Ascending aorta (tissue), 2 donors: ENCODE data around the gene ACER3. TPM values are rescaled to one million over a fixed set of nuclear protein-coding genes. Genes with fewer than 3 reads are reported as not detected.
"Not testable (repeated sequence)": the region's sequence is repeated elsewhere in the genome, so short reads cannot be mapped to it uniquely, and the experiment has no call there.

ENCODE experiments used
- DNase-seq, 2 donors: peaks; one replicate each; pipeline ENCODE4 v3.0.0-alpha.2; 2019; ENCODE audit warnings: low spot score in 2 of 2
- H3K27ac ChIP-seq, 2 donors: fragments of 200-600 bp; sonication (generic); one replicate each; pipeline ENCODE4 v1.5.1; 2016 to 2017; ENCODE audit warnings: mild to moderate bottlenecking in 1 of 2
- H3K27me3 ChIP-seq: fragments of 200-600 bp; sonication (generic); one replicate; pipeline ENCODE4 v1.5.1; 2017
- H3K36me3 ChIP-seq, 2 donors: fragments of 200-600 bp; sonication (generic); one replicate each; pipeline ENCODE4 v1.5.1; 2016
- H3K4me1 ChIP-seq, 2 donors: fragments of 200-600 bp; sonication (generic); one replicate each; pipeline ENCODE4 v1.5.1; 2016 to 2017; ENCODE audit warnings: mild to moderate bottlenecking in 1 of 2
- H3K4me3 ChIP-seq, 2 donors: fragments of 200-600 bp; sonication (generic); one replicate each; pipeline ENCODE4 v1.5.1; 2016 to 2017; ENCODE audit warnings: mild to moderate bottlenecking in 1 of 2
- H3K9me3 ChIP-seq, 2 donors: fragments of 200-600 bp; sonication (generic); one replicate each; pipeline ENCODE4 v1.5.1; 2016
- intact Hi-C: fragments of 100-400 bp; cut with DNase I; formaldehyde crosslinking; loops from one replicate; pipeline ENCODE4 v1.15.1; 2023
- total RNA-seq: library from RNA; depleted of rRNA; stranded (reverse); fragments of >200 nt; gene quantifications from one replicate; pipeline ENCODE4 v1.1.0, GENCODE V29; 2016
- TF ChIP-seq, protein P1 (sequence below), 3 experiments: fragments of 200-600 bp in 2 of 3; fragments of 450-650 bp in 1 of 3; sonication (generic) in 2 of 3; IDR thresholded peaks; one replicate each; pipeline ENCODE4 v1.5.1; 2016 to 2019; ENCODE audit warnings: antibody characterized with exemption in 3 of 3, mild to moderate bottlenecking in 1 of 3, moderate library complexity in 1 of 3

Gene ACER3
- total RNA-seq, 1 donor from 2014 or later: 10.5 TPM

DNA sequence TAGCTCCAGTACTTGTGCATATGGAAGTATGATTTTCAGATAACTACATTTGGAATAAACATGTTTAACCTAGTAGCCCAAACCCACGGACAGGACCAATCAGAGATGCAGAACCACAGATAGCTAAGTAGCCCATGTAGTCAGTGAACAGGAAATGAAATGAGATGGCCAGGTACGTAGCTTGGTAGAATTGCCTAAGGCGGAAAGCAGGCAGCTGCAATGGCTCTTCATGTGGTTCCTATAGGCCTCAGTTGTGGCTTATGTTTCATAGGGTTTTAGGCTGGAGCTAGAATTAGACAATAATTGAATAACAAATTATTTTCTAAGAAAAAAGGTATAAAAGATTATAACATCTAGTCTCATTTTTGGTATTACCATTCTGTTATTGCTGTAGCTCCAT lies 87.1 kb downstream of the ACER3 start:
- peaks cover 5 to 19% of the 10 kb centered on the region in 2 donors for H3K9me3 ChIP-seq
- TF ChIP-seq, protein P1, sequence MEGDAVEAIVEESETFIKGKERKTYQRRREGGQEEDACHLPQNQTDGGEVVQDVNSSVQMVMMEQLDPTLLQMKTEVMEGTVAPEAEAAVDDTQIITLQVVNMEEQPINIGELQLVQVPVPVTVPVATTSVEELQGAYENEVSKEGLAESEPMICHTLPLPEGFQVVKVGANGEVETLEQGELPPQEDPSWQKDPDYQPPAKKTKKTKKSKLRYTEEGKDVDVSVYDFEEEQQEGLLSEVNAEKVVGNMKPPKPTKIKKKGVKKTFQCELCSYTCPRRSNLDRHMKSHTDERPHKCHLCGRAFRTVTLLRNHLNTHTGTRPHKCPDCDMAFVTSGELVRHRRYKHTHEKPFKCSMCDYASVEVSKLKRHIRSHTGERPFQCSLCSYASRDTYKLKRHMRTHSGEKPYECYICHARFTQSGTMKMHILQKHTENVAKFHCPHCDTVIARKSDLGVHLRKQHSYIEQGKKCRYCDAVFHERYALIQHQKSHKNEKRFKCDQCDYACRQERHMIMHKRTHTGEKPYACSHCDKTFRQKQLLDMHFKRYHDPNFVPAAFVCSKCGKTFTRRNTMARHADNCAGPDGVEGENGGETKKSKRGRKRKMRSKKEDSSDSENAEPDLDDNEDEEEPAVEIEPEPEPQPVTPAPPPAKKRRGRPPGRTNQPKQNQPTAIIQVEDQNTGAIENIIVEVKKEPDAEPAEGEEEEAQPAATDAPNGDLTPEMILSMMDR (IDR thresholded peaks at IDR 0.05): no peak
- no peaks in the 10 kb centered on the region for H3K27me3 ChIP-seq
- no peak for DNase-seq
- no peak overlapping the region for H3K4me3 ChIP-seq
- no peaks in the 10 kb centered on the region for H3K36me3 ChIP-seq
- no peaks in the 10 kb centered on the region for H3K4me1 ChIP-seq
- intact Hi-C loops: no loop called here
- H3K27ac ChIP-seq: no peak overlapping the region

DNA sequence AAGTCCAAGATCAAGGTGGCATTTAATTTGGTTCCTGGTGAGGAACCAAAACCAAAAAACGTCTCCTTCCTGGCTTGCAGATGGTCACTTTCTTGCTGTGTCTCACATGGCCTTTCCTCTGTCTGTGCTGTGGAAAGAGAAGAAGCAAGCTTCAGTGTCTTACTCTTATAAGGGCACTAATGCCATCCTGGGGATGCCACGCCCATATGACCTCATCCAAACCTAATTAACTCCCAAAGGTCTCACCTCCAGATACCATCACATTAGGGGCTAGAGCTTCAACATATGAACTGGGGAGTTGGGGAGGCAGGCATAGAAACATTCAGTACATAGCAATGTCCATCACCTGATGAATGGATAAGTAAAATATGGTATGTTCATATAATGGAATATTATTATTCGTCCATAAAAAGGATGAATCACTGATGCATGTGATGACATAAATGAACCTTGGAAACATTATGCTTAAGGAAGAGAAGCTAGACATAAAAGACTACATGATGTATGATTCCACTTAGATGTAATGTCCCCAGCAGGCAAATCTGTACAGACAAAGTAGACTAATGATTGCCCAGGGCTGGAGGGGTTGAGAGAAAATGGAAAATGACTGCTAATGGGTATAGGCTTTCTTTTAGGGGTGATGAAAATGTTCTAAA lies 94.9 kb downstream of the ACER3 start:
- Histone ChIP-seq H3K4me3 (no peak overlapping the region), H3K4me1 (no peaks in the 10 kb centered on the region), H3K9me3 (no peaks in the 10 kb centered on the region), H3K27me3 (no peaks in the 10 kb centered on the region), H3K36me3 (peaks cover 0 to 13% of the 10 kb centered on the region in 2 donors), H3K27ac (no peak overlapping the region)
- TF ChIP-seq, protein P1 (IDR thresholded peaks at IDR 0.05): no peak
- intact Hi-C loops: no loop called here
- no peak for DNase-seq

DNA sequence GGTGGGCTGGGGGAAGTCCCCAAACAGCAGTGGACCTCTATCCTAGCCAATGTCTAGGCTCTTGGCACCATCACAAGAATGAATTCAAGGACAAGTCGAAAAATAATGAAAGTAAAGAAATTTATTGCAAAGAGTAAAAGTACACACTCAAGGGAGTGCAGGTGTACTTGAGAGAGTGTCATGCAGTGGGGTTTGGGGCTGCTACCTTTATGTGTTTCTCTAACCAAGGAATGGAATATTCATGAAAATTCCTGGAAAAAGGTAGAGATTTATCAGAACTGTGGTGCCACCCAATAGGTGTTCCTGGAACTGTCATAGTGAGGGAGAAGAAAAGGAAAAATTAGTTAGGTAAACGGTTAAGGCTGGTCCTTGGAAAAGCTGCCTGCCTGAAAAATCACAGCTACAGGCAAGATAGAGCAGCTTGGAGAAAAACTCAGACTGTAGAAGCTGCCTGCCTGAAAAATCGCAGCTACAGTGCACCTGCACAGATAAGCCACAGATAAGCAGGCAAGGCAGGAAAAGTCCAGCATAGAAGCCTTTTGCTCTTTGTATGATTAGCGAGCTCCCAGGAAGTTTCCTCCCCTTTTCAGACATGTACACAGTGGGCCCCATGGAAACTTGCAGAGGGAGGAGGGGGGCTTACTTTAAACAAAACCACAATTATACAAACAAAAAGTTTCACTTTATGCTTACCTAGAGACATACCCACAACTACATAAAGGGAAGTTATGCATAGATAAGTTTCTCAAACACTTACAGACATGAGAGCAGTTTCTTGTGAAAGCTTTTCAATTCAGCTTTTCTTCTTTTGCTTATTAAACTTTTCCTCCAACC lies 102.1 kb downstream of the ACER3 start:
- H3K9me3 ChIP-seq: peaks cover 0 to 4% of the 10 kb centered on the region in 2 donors
- H3K27me3 ChIP-seq: no peaks in the 10 kb centered on the region
- peaks cover 3 to 26% of the 10 kb centered on the region in 2 donors for H3K36me3 ChIP-seq
- DNase-seq: no peak
- H3K4me1 ChIP-seq: no peaks in the 10 kb centered on the region
- no peak overlapping the region for H3K27ac ChIP-seq
- intact Hi-C loops: no loop called here
- no peak overlapping the region for H3K4me3 ChIP-seq
- TF ChIP-seq, protein P1 (IDR thresholded peaks at IDR 0.05): no peak

GRCh38 chr11:76963417-76964168 lies 102.9 kb downstream of the ACER3 start:
- H3K4me3 ChIP-seq, H3K9me3 ChIP-seq, intact Hi-C loops, H3K27ac ChIP-seq, DNase-seq, H3K27me3 ChIP-seq, H3K4me1 ChIP-seq: not testable (repeated sequence)
- H3K36me3 ChIP-seq: peaks cover 3 to 26% of the 10 kb centered on the region in 2 donors

GRCh38 chr11:76972051-76972450 lies 111.3 kb downstream of the ACER3 start:
- H3K36me3 ChIP-seq: no peaks in the 10 kb centered on the region
- H3K9me3 ChIP-seq: peaks cover 0 to 21% of the 10 kb centered on the region in 2 donors
- TF ChIP-seq, protein P1 (IDR thresholded peaks at IDR 0.05): no peak
- H3K4me3 ChIP-seq: no peak overlapping the region
- DNase-seq: no peak
- intact Hi-C loops: no loop called here
- no peaks in the 10 kb centered on the region for H3K27me3 ChIP-seq
- H3K27ac ChIP-seq: no peak overlapping the region
- H3K4me1 ChIP-seq: no peaks in the 10 kb centered on the region
